PFSK-1 (cell line): ENCODE results near the gene MAD1L1.

ENCODE experiments used
- FOXP2 ChIP-seq: optimal IDR thresholded peaks from 2 replicates; pipeline ENCODE3; 2011; ENCODE audit warnings: borderline replicate concordance, control low read depth, inconsistent platforms; ENCODE audit not compliant: insufficient read depth; ENCODE audit errors: extremely low read length, extremely low read depth
- POLR2AphosphoS5 ChIP-seq: IDR thresholded peaks from 2 replicates; pipeline ENCODE4 v1.6.1; 2012; ENCODE audit warnings: low read depth, mild to moderate bottlenecking, control low read depth, low read length, moderate library complexity
- REST ChIP-seq, 2 experiments: IDR thresholded peaks; 2 replicates each; pipeline versions ENCODE4 v1.6.1 to v1.8.0; 2011 to 2012; ENCODE audit warnings: low read depth in 2 of 2, low read length in 2 of 2, control low read depth in 1 of 2, inconsistent platforms in 1 of 2, mild to moderate bottlenecking in 1 of 2, moderate library complexity in 1 of 2; ENCODE audit not compliant: insufficient read depth in 1 of 2
- TAF1 ChIP-seq: IDR thresholded peaks from 2 replicates; pipeline ENCODE4 v1.6.1; 2012; ENCODE audit warnings: low read length, control low read depth, borderline replicate concordance; ENCODE audit not compliant: insufficient read depth

GRCh38 chr7:2025188-2025587 is 207.6 kb downstream of the MAD1L1 start:
- TF ChIP-seq TAF1 (no peak), REST (IDR thresholded peaks at IDR 0.05; ENCODE audit: insufficient read depth in 1 of 2, low read depth in 2 of 2, low read length in 2 of 2) (no peak), POLR2AphosphoS5 (no peak), FOXP2 (no peak)
